NCI-H2171 treated with DMSO at 0.1 percent for 48 hours (cell line): ENCODE data around the gene GPN2.
A peak's percentile ranks its signal among the peaks of the same experiment; 100 is the strongest.

Source experiments
- DNase-seq: peaks from one replicate; lab custom pipeline; 2025; lab: John Stamatoyannopoulos, UW

The GPN2 gene

GRCh38 chr1:26889551-26890466, at the start of gene GPN2:
TSS of gene GPN2 (minus strand) at chr1:26890283. CDS start at chr1:26890096, 187 bp downstream.
- peak; percentile 75 for DNase-seq

GRCh38 chr1:26938659-26939025, 48.6 kb upstream of the GPN2 start:
- DNase-seq, result no peak

GRCh38 chr1:26938004-26938658, 48.0 kb upstream of the GPN2 start:
- DNase-seq, result no peak

- no peak for DNase-seq
Measured at GRCh38 chr1:26936823-26937222, 46.7 kb upstream of the GPN2 start.

GRCh38 chr1:26932531-26932930, 42.4 kb upstream of the GPN2 start:
- no peak for DNase-seq

GRCh38 chr1:26923711-26924110, 33.6 kb upstream of the GPN2 start:
- no peak for DNase-seq

GRCh38 chr1:26922901-26923300, 32.8 kb upstream of the GPN2 start:
- no peak for DNase-seq

- DNase-seq, result no peak
Measured at GRCh38 chr1:26922431-26922729, 32.3 kb upstream of the GPN2 start.

GRCh38 chr1:26921540-26922430, 31.7 kb upstream of the GPN2 start, which contains the start of gene NUDC:
TSS of gene NUDC (plus strand) at chr1:26921743. CDS start at chr1:26921849, 106 bp downstream.
- DNase-seq, result peak; percentile 95

GRCh38 chr1:26921126-26921539, 31.1 kb upstream of the GPN2 start:
- no peak for DNase-seq

- no peak for DNase-seq
Measured at GRCh38 chr1:26915204-26915842, 25.2 kb upstream of the GPN2 start.

GRCh38 chr1:26913754-26914619, 23.9 kb upstream of the GPN2 start, which contains the start of gene NR0B2:
TSS of gene NR0B2 (minus strand) at chr1:26913975. CDS start at chr1:26913940, 35 bp downstream.
- peak; percentile 71 for DNase-seq

GRCh38 chr1:26913389-26913753, 23.3 kb upstream of the GPN2 start:
- no peak for DNase-seq

GRCh38 chr1:26912147-26912490, 22.0 kb upstream of the GPN2 start:
- no peak for DNase-seq

GRCh38 chr1:26911399-26912146, 21.5 kb upstream of the GPN2 start:
- no peak for DNase-seq

- no peak for DNase-seq
Measured at GRCh38 chr1:26910343-26911160, 20.5 kb upstream of the GPN2 start.

- no peak for DNase-seq
Measured at GRCh38 chr1:26909951-26910342, 19.9 kb upstream of the GPN2 start.

- DNase-seq, result no peak
Measured at GRCh38 chr1:26907071-26907917, 17.2 kb upstream of the GPN2 start.
